Measurements from ENCODE around the gene SKAP2. TPM values are rescaled to one million over a fixed set of nuclear protein-coding genes. Genes with fewer than 3 reads are reported as not detected.

Gene SKAP2
- total and polyA plus RNA-seq, 10 of the 15 experiments (the other 5 are each of a cell fraction or from before 2014, with no cell fraction given) = 10.9 to 40.6 (median 23.5) TPM

- no peaks in the 10 kb centered on the region for H3K79me2 ChIP-seq (ENCODE audit: control insufficient read depth, insufficient read depth, low read length)
- ChIA-PET POLR2A (no interaction called here), SMC1A (ENCODE audit: uncharacterized antibody, unreplicated experiment) (no interaction called here), RAD21 (ENCODE audit: unreplicated experiment) (no interaction called here), CTCF (no interaction called here)
- no peaks in the 10 kb centered on the region for H3K4me1 ChIP-seq (ENCODE audit: control insufficient read depth, insufficient read depth, low read length)
- TF ChIP-seq BHLHE40 (IDR thresholded peaks at IDR 0.05; ENCODE audit: borderline replicate concordance in 1 of 2, low read depth in 2 of 2, low read length in 1 of 2) = no peak
- TF ChIP-seq ESRRA (IDR thresholded peaks at IDR 0.05; ENCODE audit: low read length) = no peak
- TF ChIP-seq, protein P1, sequence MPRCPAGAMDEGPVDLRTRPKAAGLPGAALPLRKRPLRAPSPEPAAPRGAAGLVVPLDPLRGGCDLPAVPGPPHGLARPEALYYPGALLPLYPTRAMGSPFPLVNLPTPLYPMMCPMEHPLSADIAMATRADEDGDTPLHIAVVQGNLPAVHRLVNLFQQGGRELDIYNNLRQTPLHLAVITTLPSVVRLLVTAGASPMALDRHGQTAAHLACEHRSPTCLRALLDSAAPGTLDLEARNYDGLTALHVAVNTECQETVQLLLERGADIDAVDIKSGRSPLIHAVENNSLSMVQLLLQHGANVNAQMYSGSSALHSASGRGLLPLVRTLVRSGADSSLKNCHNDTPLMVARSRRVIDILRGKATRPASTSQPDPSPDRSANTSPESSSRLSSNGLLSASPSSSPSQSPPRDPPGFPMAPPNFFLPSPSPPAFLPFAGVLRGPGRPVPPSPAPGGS (IDR thresholded peaks at IDR 0.05; ENCODE audit: borderline replicate concordance, insufficient read depth, low read depth, low read length, poor library complexity, severe bottlenecking) = no peak
- no peak for TF ChIP-seq MYB (IDR thresholded peaks at IDR 0.05; ENCODE audit: borderline replicate concordance, low read depth, low read length)
- no peak for FAIRE-seq
- no TSS peak for BruUV-seq (replicated peaks)
- 77% methylated on average over 4 of the region's 4 CpGs for WGBS (ENCODE audit: insufficient coverage, insufficient replicate concordance, low lambda C conversion rate, missing lambda C conversion rate)
- no peak for DNase-seq (ENCODE audit: low read depth, low spot score)
- no peak overlapping the region for H3K4me3 ChIP-seq
- H3K4me2 ChIP-seq (ENCODE audit: control insufficient read depth, insufficient read depth) = no peak overlapping the region
- no peaks in the 10 kb centered on the region for H3K27me3 ChIP-seq (replicated peaks in 1 of 2; ENCODE audit: control insufficient read depth in 2 of 2, insufficient read depth in 2 of 2, low read length in 1 of 2)
- H4K20me1 ChIP-seq (ENCODE audit: control insufficient read depth, insufficient read depth) = no peaks in the 10 kb centered on the region
- ATAC-seq = no peak
- in situ Hi-C loops (cut with MboI) = no loop called here
- intact Hi-C loops (cut with micrococcal nuclease; ENCODE audit: unreplicated experiment) = no loop called here
- H2AFZ ChIP-seq (ENCODE audit: control insufficient read depth, low read depth, low read length) = no peak overlapping the region
- H3K9ac ChIP-seq (ENCODE audit: control insufficient read depth, insufficient read depth, low read length) = no peak overlapping the region
- no peak overlapping the region for H3K27ac ChIP-seq (ENCODE audit: control insufficient read depth, insufficient read depth)
- no peaks in the 10 kb centered on the region for H3K36me3 ChIP-seq (ENCODE audit: control insufficient read depth in 2 of 2, insufficient read depth in 2 of 2, low read length in 1 of 2)
- H3K9me3 ChIP-seq (replicated peaks; ENCODE audit: control insufficient read depth, insufficient read depth, low read length) = no peaks in the 10 kb centered on the region
Measured at GRCh38 chr7:26630361-26630760, 234.0 kb downstream of the SKAP2 start.

DNA sequence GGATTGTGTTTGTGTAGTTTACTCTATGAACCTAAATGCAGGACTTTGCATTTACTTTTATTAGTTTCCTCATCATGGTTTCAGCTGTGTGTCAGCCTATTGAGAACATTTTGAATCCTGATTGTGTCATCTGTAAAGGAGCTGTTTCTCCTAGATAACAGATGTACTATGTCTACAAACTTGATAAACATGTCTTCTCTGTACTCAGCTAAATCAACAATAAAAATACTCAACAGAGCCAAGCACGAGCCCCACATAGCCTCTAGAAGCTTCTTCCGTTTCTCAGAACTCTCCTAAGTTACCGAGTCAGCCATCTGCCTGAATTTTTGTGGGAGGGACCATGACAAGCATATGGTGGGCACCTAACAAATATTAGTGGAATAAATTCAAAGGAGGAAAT lies 234.7 kb downstream of the SKAP2 start:
- intact Hi-C loops (cut with micrococcal nuclease; ENCODE audit: unreplicated experiment) = no loop called here
- SMC1A ChIA-PET (ENCODE audit: uncharacterized antibody, unreplicated experiment) = interaction anchor here (0.9 kb wide), 1 partner anchor 23 kb away, joined by 3 read pairs; no protein-coding TSS in a partner anchor

More for the DNA sequence above, 234.7 kb downstream of the SKAP2 start:
- H3K4me1 ChIP-seq (ENCODE audit: control insufficient read depth, insufficient read depth, low read length) = no peaks in the 10 kb centered on the region
- H3K79me2 ChIP-seq (ENCODE audit: control insufficient read depth, insufficient read depth, low read length) = no peaks in the 10 kb centered on the region
- no peak overlapping the region for H3K4me2 ChIP-seq (ENCODE audit: control insufficient read depth, insufficient read depth)
- 14% methylated on average over 3 of the region's 3 CpGs for WGBS (ENCODE audit: insufficient coverage, insufficient replicate concordance, low lambda C conversion rate, missing lambda C conversion rate)
- no peaks in the 10 kb centered on the region for H3K9me3 ChIP-seq (replicated peaks; ENCODE audit: control insufficient read depth, insufficient read depth, low read length)
- ChIA-PET CTCF (interaction anchor here (0.5 kb wide), 1 partner anchor 117 kb away, joined by 3 read pairs; no protein-coding TSS in a partner anchor), RAD21 (ENCODE audit: unreplicated experiment) (no interaction called here), POLR2A (no interaction called here)
- no peak for TF ChIP-seq NR2C2 (IDR thresholded peaks at IDR 0.05; ENCODE audit: borderline replicate concordance, control insufficient read depth, insufficient read length, low read depth)
- no peak for TF ChIP-seq ZNF207 (IDR thresholded peaks at IDR 0.05; ENCODE audit: borderline replicate concordance)
- no peak for TF ChIP-seq USF2 (IDR thresholded peaks at IDR 0.05; ENCODE audit: borderline replicate concordance, low read depth, low read length)
- TF ChIP-seq RAD21 (IDR thresholded peaks at IDR 0.05; ENCODE audit: insufficient read depth, low read depth, low read length) = no peak
- H3K27ac ChIP-seq (ENCODE audit: control insufficient read depth, insufficient read depth) = no peak overlapping the region
- no peak for DNase-seq (ENCODE audit: low read depth, low spot score)
- H4K20me1 ChIP-seq (ENCODE audit: control insufficient read depth, insufficient read depth) = no peaks in the 10 kb centered on the region
- no peak overlapping the region for H2AFZ ChIP-seq (ENCODE audit: control insufficient read depth, low read depth, low read length)
- in situ Hi-C loops (cut with MboI) = no loop called here
- no TSS peak for BruUV-seq (replicated peaks)
- H3K27me3 ChIP-seq (replicated peaks in 1 of 2; ENCODE audit: control insufficient read depth in 2 of 2, insufficient read depth in 2 of 2, low read length in 1 of 2) = no peaks in the 10 kb centered on the region
- H3K9ac ChIP-seq (ENCODE audit: control insufficient read depth, insufficient read depth, low read length) = no peak overlapping the region
- H3K36me3 ChIP-seq (ENCODE audit: control insufficient read depth in 2 of 2, insufficient read depth in 2 of 2, low read length in 1 of 2) = no peaks in the 10 kb centered on the region
- H3K4me3 ChIP-seq = no peak overlapping the region
- no peak for FAIRE-seq
- ATAC-seq = no peak

Measured in GM12878 (cell line).